RWPE1 (cell line): ENCODE results near the gene AKT3.

Source experiments
- CTCF ChIA-PET: fragments of 350-600 bp; sonication (Branson Sonifier 250); formaldehyde crosslinking; extraction: SDS; loops from one replicate; lab custom pipeline; 2021; lab: Yijun Ruan, JAX
- POLR2A ChIA-PET: fragments of 400-600 bp; formaldehyde crosslinking; extraction: SDS; loops from one replicate; lab custom pipeline; 2020; ENCODE audit warnings: antibody characterized with exemption; ENCODE audit not compliant: low non-redundant PET; lab: Yijun Ruan, JAX
- DNase-seq: peaks from one replicate; pipeline ENCODE4 v3.0.0; 2012; ENCODE audit warnings: low spot score
- H3K27ac ChIP-seq: fragments of 450-650 bp; 2 replicates; pipeline ENCODE4 v1.5.1; 2017
- TF ChIP-seq, protein P1 (sequence below): fragments of 450-650 bp; conservative IDR thresholded peaks from 2 replicates; pipeline ENCODE4 v1.5.1; 2017; ENCODE audit warnings: low read depth, mild to moderate bottlenecking

Gene AKT3

DNA sequence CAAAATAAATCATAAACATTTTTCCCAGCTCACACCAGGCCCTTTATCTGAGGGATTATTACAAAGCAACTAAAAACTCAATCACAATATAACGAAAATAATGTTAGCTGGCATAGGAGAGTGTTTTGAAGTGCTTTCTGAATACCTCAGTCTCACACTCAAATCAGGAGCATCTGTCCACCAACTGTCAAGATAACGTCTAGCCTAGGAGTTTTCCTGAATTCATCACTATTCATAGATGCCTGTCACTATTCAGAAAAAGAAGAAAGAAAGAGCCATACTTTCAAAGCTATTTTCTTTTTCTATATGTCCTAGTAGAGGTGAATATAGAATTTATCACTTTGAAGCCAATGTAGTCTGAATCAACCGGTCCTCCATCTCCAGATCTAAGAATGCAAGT lies 127.0 kb downstream of the AKT3 start:
- ChIA-PET CTCF (interaction anchor here (0.5 kb wide), 1 partner anchor 117 kb away, joined by 4 read pairs; no protein-coding TSS in a partner anchor), POLR2A (no interaction called here)
- TF ChIP-seq, protein P1, sequence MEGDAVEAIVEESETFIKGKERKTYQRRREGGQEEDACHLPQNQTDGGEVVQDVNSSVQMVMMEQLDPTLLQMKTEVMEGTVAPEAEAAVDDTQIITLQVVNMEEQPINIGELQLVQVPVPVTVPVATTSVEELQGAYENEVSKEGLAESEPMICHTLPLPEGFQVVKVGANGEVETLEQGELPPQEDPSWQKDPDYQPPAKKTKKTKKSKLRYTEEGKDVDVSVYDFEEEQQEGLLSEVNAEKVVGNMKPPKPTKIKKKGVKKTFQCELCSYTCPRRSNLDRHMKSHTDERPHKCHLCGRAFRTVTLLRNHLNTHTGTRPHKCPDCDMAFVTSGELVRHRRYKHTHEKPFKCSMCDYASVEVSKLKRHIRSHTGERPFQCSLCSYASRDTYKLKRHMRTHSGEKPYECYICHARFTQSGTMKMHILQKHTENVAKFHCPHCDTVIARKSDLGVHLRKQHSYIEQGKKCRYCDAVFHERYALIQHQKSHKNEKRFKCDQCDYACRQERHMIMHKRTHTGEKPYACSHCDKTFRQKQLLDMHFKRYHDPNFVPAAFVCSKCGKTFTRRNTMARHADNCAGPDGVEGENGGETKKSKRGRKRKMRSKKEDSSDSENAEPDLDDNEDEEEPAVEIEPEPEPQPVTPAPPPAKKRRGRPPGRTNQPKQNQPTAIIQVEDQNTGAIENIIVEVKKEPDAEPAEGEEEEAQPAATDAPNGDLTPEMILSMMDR, result no peak
- no peak overlapping the region for H3K27ac ChIP-seq
- DNase-seq, result no peak

DNA sequence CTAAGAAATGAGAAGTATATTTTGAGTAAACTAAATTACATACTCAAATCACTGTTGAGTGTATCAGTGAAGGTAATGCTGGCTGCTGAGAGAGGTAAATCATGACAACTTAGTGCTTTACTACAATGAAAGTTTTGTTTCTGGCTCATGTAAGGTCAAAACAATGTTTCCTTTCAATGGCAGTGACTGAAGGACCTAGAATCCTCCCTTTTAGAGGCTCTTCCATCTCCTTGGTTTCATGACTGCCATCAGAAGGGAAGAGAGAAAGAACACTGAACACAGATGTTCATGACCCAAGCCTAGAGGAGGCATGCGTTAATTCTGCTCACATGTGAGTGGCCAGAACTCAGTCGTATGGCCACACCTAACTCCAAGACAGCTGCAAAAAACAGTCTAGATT lies 130.6 kb downstream of the AKT3 start:
- CTCF ChIA-PET, result no interaction called here
- TF ChIP-seq, protein P1, result no peak
- POLR2A ChIA-PET, result no interaction called here
- H3K27ac ChIP-seq, result peak overlapping the region; percentile 60
- no peak for DNase-seq

DNA sequence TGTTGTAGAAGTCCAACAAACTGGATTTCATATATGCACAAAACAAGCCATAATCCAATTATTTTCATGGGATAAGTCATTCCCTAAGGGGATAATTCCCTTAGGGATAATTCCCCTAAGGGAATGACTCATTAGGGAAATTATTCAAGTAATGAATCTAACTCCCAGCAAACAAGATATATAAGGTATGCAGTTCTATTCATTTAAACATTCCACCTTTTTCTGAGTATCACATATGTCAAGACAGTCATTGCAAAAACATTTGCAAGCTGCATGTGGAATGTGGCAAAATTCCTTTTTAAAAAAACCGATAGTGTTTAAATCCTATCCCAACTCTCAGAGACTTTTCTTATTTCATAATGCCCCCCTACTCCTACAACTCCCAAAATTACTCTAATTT lies 131.2 kb downstream of the AKT3 start:
- POLR2A ChIA-PET, result no interaction called here
- DNase-seq, result peak; percentile 84
- H3K27ac ChIP-seq, result peak overlapping the region; percentile 71
- TF ChIP-seq, protein P1, result no peak
- CTCF ChIA-PET, result no interaction called here

DNA sequence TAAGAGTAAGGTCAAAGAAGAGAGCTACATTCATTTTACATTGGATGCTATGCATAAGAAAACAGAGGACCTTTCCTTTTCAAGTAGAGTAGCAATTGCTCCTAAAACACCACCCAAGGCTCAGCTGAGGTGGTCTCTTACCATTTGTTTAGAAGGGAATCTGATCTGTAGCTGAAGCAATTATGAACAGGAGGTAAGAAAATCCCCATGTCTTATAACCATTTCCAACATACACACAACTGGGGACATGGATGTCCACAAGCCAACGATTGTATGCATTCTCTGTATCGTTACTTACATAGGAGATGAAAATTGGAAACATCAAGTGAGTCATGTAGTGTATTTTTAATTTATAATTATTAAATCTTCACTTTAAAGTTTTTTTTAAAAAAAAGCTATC lies 132.0 kb downstream of the AKT3 start:
- TF ChIP-seq, protein P1, result no peak
- H3K27ac ChIP-seq, result peak overlapping the region; percentile 71; the same call in 1 of the 2 replicates
- DNase-seq, result no peak
- CTCF ChIA-PET, result no interaction called here
- POLR2A ChIA-PET, result no interaction called here

DNA sequence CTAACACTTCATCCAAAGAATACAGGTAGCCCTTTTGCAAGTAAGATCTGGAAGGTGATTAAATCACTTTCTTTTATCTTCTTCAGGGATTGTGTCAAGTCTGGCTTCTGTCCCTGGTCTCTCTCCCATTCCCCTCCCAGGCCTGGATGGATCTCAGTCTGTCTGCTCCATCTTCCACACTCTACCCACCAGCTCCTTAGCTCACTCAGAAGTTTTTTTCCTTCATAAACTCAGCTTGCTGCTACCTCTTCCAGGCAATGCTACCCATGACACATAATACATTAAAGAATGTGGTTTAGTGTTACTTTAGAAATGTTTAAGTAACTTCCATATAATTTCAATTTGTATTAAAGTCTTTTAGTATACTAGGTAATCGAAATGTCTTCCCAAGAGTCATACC lies 133.1 kb downstream of the AKT3 start:
- DNase-seq, result no peak
- CTCF ChIA-PET, result no interaction called here
- POLR2A ChIA-PET, result no interaction called here
- H3K27ac ChIP-seq, result no peak overlapping the region
- TF ChIP-seq, protein P1, result no peak

DNA sequence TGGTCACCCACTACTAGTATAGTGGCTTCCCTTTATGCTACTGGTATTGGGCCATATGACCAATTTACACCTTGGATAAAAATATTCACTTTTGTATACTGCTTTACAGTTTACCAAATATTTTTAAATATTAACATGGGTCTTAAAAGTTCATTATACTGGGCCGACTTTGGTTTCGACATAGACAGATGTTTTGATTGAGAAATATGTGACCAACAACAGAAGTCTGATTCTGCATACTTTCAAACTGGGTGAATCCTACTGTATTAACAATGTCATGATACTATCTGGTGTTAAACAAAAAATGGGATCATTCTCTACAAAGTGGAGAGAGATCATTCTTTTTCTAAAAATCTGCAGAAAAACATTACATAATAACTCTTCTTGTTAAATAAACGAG lies 134.8 kb downstream of the AKT3 start:
- TF ChIP-seq, protein P1, result no peak
- no peak overlapping the region for H3K27ac ChIP-seq
- POLR2A ChIA-PET, result no interaction called here
- no peak for DNase-seq
- CTCF ChIA-PET, result no interaction called here
